Ascending aorta (tissue), 2 donors: ENCODE data around the gene FIBIN. TPM values are rescaled to one million over a fixed set of nuclear protein-coding genes. Genes with fewer than 3 reads are reported as not detected.
"Not testable (repeated sequence)": the region's sequence is repeated elsewhere in the genome, so short reads cannot be mapped to it uniquely, and the experiment has no call there.

Source experiments
- DNase-seq, 2 donors: peaks; one replicate each; pipeline ENCODE4 v3.0.0-alpha.2; 2019; ENCODE audit warnings: low spot score in 2 of 2
- H3K27ac ChIP-seq, 2 donors: fragments of 200-600 bp; sonication (generic); one replicate each; pipeline ENCODE4 v1.5.1; 2016 to 2017; ENCODE audit warnings: mild to moderate bottlenecking in 1 of 2
- H3K27me3 ChIP-seq: fragments of 200-600 bp; sonication (generic); one replicate; pipeline ENCODE4 v1.5.1; 2017
- H3K36me3 ChIP-seq, 2 donors: fragments of 200-600 bp; sonication (generic); one replicate each; pipeline ENCODE4 v1.5.1; 2016
- H3K4me1 ChIP-seq, 2 donors: fragments of 200-600 bp; sonication (generic); one replicate each; pipeline ENCODE4 v1.5.1; 2016 to 2017; ENCODE audit warnings: mild to moderate bottlenecking in 1 of 2
- H3K4me3 ChIP-seq, 2 donors: fragments of 200-600 bp; sonication (generic); one replicate each; pipeline ENCODE4 v1.5.1; 2016 to 2017; ENCODE audit warnings: mild to moderate bottlenecking in 1 of 2
- H3K9me3 ChIP-seq, 2 donors: fragments of 200-600 bp; sonication (generic); one replicate each; pipeline ENCODE4 v1.5.1; 2016
- intact Hi-C: fragments of 100-400 bp; cut with DNase I; formaldehyde crosslinking; loops from one replicate; pipeline ENCODE4 v1.15.1; 2023
- total RNA-seq: library from RNA; depleted of rRNA; stranded (reverse); fragments of >200 nt; gene quantifications from one replicate; pipeline ENCODE4 v1.1.0, GENCODE V29; 2016
- TF ChIP-seq, protein P1 (sequence below), 3 experiments: fragments of 200-600 bp in 2 of 3; fragments of 450-650 bp in 1 of 3; sonication (generic) in 2 of 3; IDR thresholded peaks; one replicate each; pipeline ENCODE4 v1.5.1; 2016 to 2019; ENCODE audit warnings: antibody characterized with exemption in 3 of 3, mild to moderate bottlenecking in 1 of 3, moderate library complexity in 1 of 3

FIBIN gene
- total RNA-seq, 1 donor from 2014 or later: 59.1 TPM

DNA sequence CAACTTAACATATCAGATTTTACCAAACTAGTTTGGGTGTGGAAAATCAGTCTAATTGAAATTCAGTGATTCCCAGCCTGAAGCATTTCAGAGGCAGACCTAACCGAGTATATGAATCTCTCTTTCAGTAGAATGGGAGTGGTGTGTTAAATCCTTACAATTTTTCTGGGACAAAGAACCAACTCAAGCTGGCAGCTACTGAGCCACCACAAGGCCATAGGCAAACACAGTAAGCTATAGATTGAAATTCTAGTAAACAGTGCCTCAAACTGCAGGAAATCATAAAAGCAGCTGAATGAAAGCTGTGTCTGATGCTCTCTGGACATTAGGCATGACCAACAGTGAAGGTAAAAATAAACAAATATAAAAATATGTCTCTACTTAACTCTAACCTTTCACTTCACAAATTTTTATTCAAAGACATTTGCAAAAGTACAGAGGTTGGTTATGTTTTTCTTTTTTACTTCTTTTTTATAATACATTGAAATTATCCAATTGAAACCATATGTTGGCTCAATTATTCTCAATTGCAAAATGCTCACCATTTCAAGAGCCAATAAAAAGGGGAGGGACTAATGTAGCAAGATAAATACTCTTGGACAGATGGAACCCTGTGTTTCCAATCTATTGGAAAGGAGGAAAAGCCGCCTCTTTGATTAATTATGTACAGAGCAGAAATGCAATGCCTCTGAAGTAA lies 35.8 kb upstream of the FIBIN start:
- H3K4me1 ChIP-seq: peaks cover 0 to 15% of the 10 kb centered on the region in 2 donors
- TF ChIP-seq, protein P1, sequence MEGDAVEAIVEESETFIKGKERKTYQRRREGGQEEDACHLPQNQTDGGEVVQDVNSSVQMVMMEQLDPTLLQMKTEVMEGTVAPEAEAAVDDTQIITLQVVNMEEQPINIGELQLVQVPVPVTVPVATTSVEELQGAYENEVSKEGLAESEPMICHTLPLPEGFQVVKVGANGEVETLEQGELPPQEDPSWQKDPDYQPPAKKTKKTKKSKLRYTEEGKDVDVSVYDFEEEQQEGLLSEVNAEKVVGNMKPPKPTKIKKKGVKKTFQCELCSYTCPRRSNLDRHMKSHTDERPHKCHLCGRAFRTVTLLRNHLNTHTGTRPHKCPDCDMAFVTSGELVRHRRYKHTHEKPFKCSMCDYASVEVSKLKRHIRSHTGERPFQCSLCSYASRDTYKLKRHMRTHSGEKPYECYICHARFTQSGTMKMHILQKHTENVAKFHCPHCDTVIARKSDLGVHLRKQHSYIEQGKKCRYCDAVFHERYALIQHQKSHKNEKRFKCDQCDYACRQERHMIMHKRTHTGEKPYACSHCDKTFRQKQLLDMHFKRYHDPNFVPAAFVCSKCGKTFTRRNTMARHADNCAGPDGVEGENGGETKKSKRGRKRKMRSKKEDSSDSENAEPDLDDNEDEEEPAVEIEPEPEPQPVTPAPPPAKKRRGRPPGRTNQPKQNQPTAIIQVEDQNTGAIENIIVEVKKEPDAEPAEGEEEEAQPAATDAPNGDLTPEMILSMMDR (IDR thresholded peaks at IDR 0.05): no peak
- H3K9me3 ChIP-seq: no peaks in the 10 kb centered on the region
- intact Hi-C loops: no loop called here
- DNase-seq: no peak
- no peak overlapping the region for H3K4me3 ChIP-seq
- no peaks in the 10 kb centered on the region for H3K36me3 ChIP-seq
- H3K27me3 ChIP-seq: no peaks in the 10 kb centered on the region
- no peak overlapping the region for H3K27ac ChIP-seq

DNA sequence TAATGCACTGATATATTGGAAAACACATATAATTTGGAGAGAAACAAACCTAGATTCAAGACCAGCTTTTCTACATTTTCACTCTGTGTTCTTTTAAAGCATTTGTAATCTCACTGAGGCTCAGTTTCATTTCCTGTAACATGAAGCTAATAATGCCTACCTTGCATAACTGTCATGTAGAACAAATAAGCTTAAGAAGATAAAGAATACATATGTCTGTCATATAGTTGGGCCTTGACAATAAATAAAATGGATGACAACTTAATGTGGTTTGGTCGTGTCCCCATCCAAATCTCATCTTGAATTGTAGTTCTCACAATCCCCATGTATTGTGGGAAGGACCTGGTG lies 35.2 kb upstream of the FIBIN start:
- Histone ChIP-seq H3K27ac (no peak overlapping the region), H3K4me3 (no peak overlapping the region), H3K4me1 (peaks cover 0 to 13% of the 10 kb centered on the region in 2 donors), H3K9me3 (no peaks in the 10 kb centered on the region), H3K36me3 (no peaks in the 10 kb centered on the region), H3K27me3 (no peaks in the 10 kb centered on the region)
- DNase-seq: no peak
- TF ChIP-seq, protein P1 (IDR thresholded peaks at IDR 0.05): no peak
- intact Hi-C loops: no loop called here

DNA sequence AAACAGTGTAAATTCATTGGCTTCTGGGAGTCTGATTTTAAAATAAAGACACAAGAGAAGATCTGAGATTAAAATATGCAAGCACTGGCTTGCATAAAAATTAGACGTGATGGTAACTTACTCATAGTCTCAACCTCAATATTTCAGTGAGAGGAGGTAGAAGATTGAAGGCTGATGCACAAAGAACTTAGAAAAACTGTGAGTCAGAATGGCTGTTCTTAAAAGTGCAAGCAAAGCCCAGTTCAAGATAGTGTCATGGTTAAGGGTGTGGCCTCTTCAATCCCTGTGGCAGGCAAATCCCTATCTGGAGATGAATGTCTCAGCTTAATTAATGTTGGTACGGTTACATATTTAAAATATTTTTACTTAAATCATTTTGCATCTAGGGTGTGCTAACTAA lies 33.6 kb upstream of the FIBIN start:
- intact Hi-C loops: no loop called here
- peaks cover 0 to 2% of the 10 kb centered on the region in 2 donors for H3K4me1 ChIP-seq
- H3K27ac ChIP-seq: no peak overlapping the region
- no peaks in the 10 kb centered on the region for H3K36me3 ChIP-seq
- H3K27me3 ChIP-seq: no peaks in the 10 kb centered on the region
- H3K9me3 ChIP-seq: no peaks in the 10 kb centered on the region
- no peak overlapping the region for H3K4me3 ChIP-seq
- TF ChIP-seq, protein P1 (IDR thresholded peaks at IDR 0.05): no peak
- DNase-seq: no peak

DNA sequence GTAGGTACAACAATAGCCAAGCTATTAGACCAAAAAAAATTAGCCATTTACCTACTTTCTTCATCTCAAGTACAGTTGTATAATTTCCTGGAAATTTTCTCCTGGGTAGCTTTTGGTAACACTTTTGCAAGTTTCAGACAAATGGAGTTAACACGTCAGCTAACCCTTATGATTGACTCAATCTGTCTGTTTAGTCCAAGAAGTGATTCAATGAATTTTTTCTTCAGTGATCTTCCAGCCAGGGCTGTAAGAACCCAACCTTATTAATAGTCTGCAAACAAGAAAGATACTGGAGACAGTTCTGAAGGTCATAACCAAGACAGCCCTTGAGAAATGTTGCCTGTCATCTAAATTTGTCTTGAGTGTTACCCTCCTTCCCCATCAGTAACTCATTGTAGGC lies 30.1 kb upstream of the FIBIN start:
- Histone ChIP-seq H3K36me3 (no peaks in the 10 kb centered on the region), H3K4me3 (no peak overlapping the region), H3K27me3 (no peaks in the 10 kb centered on the region), H3K4me1 (peaks cover 0 to 2% of the 10 kb centered on the region in 2 donors), H3K27ac (peak overlapping the region; percentile 6 to 45), H3K9me3 (no peaks in the 10 kb centered on the region)
- no peak for DNase-seq
- TF ChIP-seq, protein P1 (IDR thresholded peaks at IDR 0.05): no peak
- intact Hi-C loops: no loop called here

DNA sequence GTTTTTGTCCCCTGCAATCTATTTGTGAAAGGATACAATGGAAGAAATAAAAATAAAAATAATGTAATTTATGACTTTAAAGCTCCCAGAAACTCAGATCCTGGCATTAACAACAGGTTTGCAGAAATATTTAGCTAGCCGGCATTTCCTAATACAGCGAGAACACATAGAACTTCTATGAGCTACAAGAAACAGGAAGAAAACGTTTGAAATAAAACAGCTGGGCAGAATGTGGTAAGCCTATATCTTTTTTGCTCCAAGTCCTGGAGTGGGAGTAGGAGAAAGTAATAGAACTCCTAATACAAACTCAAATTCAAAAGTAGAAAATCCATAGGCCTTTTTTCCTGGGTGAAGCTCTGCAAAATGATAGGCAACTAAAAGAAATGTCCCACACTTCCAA lies 29.6 kb upstream of the FIBIN start:
- DNase-seq: no peak
- TF ChIP-seq, protein P1 (IDR thresholded peaks at IDR 0.05): no peak
- Histone ChIP-seq H3K4me3 (no peak overlapping the region), H3K36me3 (no peaks in the 10 kb centered on the region), H3K4me1 (peaks cover 0 to 2% of the 10 kb centered on the region in 2 donors), H3K27ac (peak overlapping the region; percentile 6 to 45), H3K9me3 (no peaks in the 10 kb centered on the region), H3K27me3 (no peaks in the 10 kb centered on the region)
- intact Hi-C loops: no loop called here

DNA sequence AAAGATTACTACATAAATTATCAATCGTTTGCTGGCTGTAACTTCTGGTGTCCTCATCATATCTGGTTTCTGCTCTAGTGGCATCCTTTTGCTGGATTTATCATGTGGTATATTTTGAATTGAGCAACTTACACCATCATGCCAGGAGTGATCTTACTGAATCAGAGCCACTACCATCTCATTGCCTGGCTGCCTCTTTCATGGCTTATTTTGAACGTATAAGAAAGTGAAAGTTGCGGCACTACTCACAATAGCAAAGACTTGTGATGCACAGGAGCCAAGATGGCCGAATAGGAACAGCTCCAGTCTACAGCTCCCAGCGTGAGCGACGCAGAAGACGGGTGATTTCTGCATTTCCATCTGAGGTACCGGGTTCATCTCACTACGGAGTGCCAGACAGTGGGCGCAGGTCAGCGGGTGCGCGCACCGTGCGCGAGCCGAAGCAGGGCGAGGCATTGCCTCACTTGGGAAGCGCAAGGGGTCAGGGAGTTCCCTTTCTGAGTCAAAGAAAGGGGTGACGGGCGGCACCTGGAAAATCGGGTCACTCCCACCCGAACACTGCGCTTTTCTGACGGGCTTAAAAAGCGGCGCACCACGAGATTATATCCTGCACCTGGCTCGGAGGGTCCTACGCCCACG lies 28.9 kb upstream of the FIBIN start:
- H3K9me3 ChIP-seq, intact Hi-C loops, H3K4me1 ChIP-seq, H3K27ac ChIP-seq, H3K27me3 ChIP-seq, H3K36me3 ChIP-seq, H3K4me3 ChIP-seq, DNase-seq: not testable (repeated sequence)
